ENCODE measurements around the gene PIK3C3.
"Not testable (repeated sequence)": the region's sequence is repeated elsewhere in the genome, so short reads cannot be mapped to it uniquely, and the experiment has no call there.

PIK3C3 gene

DNA sequence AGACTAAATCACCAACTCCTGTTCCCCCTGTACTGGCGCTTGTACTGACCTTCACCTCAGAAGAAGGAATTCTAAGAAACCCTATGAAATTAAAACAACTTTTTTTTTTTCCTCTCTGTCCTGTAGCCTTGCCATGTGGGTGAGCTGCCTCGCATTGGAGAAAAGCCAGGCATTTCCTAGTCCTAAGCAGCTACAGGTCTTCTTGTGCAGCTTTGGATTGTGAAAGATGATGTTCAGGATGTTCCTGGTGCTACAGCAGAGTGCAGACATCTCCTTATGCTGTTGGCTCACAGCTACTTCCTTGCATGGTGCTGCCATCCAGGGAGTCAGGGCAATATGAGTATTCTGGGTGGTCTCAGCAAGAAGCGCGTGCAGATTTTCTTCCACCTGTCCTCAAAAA, 11.9 kb downstream of the PIK3C3 start:
- DNase-seq: no peak

DNA sequence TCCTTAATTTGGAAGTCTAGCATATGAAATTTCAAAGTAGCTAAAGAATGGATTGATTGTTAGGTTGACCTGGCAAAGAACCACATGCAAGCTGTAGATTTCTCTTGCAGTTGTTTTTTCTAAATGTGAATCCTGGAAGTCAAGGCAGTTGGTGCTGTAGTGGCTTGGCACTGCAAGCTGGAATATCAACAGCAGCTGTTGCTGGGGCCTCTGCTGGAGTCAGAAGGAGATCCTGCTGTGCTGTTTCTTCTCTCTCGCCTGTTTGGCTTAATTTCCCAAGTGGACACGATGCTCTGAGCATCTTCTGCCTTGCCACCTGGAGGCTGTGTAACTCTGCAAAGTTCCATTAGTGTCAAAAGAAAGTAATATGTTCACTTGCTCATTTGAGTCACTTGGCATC, 12.6 kb downstream of the PIK3C3 start:
- no peak for DNase-seq

DNA sequence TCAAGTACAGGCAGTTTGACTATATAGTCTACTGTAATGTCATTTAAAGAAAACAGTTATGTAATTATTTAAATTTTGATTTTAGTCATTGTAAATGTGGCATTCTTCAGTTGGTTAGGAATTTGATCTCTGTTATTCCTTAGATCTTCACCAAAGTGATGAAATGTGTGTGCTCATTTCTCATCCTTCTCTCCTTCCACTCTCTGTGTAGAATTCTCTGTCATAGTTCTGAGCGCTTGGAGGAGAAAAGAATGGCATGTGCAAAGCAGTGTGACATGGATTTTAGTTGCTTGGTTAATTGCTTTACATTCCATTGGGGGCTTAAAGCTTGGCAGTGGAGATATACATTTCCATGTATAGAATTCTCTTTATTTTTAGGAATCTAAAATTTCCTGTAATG, 14.8 kb downstream of the PIK3C3 start:
- no peak for DNase-seq

DNA sequence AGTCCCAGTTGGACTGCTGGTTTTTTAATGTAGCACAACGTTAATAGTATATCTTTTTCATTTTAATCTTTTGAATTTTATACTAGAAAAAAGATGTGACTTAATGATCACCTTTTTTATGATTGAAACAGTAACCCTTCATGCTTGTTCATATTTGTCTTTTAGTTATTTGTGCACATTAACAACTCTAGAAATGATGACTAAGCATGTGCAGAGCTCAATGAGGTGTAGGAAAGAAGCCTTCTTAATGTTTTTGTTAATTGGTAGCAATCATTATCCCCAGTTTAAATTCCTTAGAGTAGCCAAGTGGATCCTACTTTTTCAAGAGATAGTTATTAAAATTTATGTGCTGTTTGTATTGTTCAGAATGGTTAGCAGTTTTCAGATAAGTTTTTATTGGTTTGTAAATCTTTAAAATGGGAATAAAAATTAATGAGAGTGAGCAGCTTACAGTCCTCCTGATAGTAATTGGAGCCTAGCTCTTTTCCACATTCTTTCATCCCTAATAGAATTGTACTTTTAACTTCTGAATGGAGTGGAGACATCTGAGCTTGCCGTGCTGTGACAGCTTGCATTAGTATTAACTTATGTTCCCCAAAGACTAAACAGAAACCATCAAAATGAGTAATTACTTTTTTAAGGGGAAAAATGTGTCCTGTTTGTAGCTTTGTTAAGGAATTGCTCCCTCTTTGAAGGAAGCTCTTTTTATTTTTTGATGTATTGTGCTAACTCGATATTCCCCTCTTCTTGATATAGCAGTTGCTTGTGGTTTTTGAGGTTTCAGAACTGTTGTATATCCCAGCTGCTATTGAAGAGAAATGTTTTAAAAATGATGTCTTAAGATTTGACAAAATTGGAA, 17.3 kb downstream of the PIK3C3 start:
- DNase-seq: no peak

DNA sequence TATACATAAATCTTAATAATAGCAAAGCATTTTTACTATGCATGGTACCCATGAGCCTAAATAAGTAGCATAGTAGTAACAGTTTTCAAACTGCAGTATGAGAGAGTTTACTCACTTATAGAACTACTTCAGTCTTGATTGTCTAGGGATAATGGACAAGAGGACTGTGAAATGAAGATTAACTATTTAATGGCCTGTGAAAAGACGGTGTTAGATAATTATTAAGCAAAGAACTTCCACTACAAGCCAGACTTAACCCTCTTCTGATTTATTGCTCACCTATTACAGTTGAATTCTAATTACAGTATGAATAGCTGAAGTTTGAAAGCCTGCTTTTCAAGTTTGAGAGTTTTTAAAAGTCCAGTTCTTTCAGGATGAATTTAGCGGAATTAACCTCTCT, 18.9 kb downstream of the PIK3C3 start:
- no peak for DNase-seq

DNA sequence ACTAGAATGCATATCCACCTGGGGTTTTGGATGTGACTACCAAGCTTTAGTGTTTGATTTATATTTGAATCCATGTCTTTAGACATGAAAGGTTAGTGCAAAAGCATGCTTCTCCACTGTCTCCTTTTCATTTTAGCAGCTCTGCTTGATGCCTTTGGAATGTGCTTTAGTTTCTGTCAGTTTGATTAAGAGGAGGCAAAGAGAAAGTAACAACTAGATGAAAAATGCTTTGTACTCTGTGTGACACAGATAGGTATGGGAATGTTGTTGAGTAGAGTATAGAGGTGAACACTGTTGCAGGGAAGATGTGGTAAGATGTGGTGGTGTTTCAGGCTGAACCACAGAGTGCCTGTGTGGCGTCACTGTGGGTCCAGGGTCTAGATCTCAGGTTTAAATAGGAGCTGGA, 19.8 kb downstream of the PIK3C3 start:
- no peak for DNase-seq

DNA sequence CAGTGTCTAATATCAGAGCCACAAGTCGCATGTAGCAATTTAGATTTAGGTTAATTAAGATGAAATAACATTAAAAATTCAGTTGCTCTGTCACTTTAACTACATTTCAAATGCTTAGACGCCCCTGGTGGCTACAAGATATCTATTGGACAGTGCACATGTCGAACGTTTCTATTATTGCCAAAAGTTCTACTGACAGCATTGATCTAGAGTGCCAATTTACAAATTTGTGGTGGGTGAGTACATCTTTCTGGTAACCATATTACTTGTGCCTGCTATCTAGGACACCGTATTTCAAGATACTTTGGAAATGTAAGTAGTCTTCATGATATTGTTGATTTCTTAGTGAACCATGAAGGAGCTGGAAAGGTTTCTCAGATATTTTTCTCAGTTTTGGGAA, 20.2 kb downstream of the PIK3C3 start:
- DNase-seq: no peak

DNA sequence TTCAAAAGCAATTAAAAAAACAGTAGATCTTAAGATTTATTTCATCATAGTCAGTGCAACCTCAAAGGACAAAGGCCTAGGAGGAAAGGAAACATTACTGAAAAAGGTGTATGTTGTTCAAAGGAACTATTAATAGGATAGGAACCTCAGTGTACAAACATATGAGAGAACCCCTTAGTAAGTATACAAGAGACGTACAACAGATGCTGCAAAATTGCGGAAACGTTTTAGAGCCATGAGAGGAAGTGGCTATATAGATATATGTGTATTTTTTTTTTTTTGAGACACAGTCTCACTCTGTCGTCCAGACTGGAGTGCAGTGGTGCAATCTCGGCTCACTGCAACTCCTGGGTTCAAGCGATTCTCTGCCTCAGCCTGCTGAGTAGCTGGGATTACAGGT, 22.2 kb downstream of the PIK3C3 start:
- DNase-seq: no peak

DNA sequence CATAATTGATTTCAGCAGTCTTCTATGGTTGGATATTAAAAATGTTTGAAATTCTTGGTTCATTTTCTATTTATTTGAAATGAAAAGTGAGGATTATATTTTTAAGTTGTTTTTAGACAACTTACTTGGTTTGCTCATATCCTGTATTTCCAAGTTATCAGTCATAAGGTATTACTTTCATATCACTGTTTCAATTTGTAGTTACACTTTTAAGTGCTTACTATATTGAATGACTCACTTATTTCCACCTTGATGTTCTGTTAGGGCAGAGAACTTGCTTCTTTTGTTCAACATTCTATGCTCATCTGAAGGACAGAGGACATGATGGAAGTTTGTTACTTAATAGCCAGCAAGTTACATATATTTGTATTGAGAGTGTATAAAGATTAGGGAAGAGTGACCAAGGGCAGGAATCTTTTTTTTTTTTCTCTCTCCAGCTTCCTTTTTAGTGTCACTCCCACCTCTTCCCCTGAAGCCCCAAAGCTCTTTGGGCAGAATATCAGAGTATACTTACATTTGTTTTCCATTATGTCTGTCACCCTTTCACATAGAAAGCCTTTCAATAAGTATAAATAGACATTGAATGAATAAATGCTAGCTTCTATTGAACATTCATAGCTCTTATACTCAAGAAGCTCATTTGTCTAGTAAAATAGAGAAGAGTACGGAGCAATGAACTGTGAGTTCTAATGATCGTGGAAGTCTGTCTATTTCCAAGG, 28.1 kb downstream of the PIK3C3 start:
- DNase-seq: no peak

DNA sequence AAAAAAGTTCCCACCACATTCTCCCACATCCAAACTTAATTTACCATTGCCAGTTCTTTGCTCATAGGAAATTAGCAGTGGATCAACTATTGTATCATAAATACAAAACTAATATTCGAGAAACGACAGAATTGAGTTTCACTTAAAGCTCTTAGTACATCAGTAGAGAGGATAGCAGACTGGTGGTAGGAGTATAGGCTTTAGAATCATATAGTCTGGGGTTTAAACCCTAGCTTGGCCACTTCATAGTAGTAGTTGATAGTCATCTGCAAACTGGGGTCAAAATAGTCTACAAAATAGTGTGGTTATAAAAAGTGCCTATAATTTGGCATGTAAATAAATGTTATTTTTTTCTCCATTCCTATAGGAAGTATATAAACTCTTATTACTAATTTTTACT, 30.9 kb downstream of the PIK3C3 start:
- DNase-seq: no peak

DNA sequence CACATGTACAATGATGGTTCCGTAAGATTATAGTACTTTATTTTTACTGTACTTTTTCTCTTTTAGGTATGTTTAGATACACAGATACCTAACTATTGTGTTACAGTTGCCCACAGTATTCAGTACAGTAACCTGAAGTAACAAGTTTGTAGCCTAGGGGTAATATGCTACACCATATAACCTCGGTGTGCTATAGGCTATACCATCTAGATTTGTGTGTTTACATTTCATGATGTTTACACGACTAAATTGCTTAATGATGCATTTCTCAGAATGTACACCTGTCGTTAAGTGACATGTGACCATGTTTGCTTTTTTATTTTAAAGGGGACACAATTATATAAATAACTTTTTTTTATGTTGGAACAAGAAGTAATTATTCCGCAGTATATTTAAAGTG, 34.5 kb downstream of the PIK3C3 start:
- DNase-seq: no peak

DNA sequence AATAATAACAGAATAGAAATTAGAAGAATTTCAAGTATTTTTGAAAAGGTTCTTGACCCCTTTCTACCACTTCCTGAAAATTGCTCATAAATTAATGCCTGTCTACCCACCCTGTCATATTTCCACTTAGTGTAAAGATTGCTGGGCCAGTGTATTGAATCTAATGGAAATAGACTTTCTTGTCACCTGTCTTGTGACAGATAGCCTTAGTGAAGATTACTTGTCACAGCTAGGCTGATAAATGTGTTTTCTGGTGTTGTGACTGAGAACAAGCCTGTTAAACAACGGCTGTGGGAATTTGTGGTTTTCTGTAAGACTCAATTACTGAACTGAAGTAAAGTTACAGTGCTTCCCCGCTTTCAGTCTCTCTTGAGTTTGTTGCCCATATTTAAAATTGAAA, 37.0 kb downstream of the PIK3C3 start:
- peak in 1 of 2 experiments; percentile 11 for DNase-seq

DNA sequence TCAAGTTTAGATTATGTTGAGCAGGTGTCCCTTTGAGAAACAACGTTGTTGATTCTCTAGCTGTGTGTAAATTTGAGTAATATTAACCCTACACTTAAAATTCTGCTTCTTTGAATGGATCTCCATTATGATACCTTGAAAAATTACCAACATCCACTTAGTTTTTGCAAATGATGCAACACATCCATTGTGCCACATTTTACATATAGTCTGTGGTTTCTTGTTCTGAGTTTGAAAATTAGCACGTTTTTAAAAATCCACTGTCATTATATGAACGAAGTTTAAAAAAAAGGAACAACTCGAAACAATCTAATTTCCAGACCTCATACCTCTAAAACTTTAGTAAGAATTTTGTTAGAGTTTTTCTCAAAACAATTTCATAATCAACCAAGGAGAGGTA, 37.7 kb downstream of the PIK3C3 start:
- DNase-seq: no peak

DNA sequence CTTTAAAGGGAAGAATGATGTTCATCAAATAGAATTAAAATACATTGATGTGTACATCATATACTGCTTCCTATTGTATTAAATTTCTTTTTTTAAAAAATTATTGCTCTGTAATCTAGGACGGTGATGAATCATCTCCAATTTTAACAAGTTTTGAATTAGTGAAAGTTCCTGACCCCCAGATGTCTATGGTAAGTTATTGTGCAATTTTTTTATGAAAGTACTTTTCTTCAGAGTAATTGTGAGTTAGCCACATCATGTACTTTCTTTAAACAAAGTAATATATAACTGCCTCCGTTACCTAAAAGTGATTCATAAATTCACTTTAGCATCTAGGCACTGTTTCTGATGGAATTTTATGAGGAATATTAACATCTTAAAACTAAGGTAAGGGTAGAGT, 38.1 kb downstream of the PIK3C3 start:
- no peak for DNase-seq

DNA sequence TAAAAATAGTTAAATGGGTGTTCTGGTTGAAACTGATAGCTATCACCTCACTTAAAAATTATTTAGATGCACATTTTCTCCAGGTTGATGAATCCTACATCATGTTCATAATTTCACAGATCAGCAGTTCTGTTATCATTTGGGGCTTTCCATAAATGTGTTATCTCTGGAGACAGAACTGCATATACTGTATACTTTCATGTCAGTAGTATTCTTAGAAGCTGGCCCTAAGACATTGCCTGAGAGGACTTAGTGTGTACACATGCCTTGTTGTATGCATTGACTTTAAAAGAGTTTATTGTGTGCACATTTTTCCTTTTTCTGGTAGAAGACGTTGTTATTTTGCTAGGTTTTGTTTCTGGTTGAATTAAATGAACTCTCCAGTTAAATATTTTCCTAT, 41.0 kb downstream of the PIK3C3 start:
- DNase-seq: no peak

DNA sequence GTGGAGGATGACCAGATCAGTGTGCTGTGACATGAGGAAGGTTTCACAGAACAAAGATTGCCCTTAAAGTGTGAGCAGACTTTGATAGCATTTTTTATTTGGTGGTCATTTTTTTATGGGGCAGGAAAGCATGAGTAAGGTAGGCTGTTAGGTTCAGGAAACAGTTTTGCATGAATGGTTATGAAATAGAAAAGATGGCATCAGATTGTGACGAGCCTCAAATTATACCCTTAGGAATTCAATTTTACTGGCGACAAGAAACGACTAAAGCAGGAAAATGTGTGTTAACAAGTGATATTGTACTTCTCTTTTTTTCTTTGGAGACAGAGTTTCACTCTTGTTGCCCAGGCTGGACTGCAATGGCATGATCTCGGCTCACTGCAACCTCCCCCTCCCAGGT, 44.7 kb downstream of the PIK3C3 start:
- DNase-seq: no peak

DNA sequence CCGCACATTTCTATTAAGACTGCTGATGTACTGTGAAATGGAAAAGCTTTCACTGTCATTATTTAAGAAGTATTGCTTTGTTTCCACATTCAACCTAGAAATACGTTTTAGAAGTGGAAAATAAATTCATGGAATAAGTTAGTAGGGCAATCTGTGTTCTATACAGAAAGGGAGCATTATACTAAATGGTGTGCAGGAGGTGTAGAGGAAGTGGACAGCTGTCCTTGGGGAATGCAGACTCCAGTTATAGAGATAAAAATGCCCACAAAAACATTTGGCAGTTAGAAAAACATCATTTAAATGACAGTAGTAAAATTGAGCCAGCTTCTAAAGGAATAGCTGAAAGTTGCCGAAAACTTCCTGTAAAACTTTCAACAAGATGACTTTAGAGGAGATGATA, 46.8 kb downstream of the PIK3C3 start:
- DNase-seq: no peak

DNA sequence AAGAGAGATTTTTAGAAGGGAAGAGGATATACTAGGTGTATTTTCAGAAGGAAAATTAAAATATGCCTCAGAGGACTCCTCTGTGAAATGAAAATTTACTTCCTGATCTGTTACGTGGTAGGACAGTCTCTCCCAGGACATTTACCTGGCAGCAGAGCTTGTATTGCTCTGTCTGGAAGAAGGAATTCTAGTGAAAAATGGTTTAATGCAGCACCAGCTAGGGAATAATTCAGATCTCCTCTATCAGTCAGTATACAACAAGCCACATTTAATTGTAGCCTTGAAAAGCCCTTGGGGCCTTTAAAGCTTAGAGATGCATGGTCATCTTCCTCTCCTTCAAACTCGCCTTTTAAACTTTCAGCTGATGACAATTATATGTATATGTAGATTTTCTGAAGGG, 49.6 kb downstream of the PIK3C3 start:
- DNase-seq: no peak

DNA sequence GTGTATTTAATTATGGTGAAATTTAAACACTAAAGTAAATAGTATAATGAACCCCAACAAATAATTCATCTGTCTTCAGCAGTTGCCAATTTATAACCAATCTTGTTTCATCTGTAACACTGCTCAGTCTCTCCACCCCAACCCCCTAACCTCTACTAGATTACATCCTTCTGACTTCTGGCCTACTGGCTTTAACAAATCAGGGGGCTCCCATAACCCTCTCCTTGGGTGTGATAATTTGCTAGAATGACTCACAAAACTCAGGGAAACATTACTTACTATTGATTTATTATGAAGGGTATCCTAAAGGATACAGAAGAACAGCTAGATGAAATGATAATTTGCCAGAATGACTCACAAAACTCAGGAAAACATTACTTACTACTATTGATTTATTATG, 50.7 kb downstream of the PIK3C3 start:
- DNase-seq: no peak

DNA sequence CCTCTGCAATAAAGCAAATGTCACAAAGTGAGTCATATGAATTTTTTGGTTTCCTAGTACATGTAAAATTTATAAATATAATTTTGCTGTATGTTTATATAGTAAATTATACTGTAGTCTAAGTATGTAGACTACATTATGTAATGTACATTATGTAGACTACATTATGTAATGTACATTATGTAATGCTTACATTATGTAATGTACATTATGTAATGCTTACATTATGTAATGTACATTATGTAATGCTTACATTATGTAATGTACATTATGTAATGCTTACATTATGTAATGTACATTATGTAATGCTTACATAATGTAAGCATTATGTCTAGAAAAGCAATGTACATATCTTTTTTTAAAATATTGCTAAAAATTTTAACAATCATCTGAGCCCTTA, 54.4 kb downstream of the PIK3C3 start:
- not testable (repeated sequence) for DNase-seq

DNA sequence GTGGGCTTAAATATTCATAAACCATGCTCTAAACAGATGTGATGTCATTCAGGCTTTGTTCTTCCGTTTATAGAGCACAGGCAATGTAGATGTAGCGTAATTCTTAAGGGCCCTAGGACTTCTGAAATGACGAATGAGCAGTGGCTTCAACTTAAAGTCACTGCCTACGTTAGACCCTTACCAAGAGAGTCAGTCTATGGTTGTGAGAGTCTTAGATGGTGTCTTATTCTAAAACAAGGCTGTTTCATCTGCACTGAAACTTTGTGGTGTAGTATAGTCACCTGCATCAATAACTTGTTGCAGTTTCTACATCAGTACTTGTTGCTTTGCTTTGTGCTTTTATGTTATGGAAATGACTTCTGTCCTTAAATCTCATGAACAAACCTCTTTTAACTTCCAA, 56.0 kb downstream of the PIK3C3 start:
- DNase-seq: no peak

DNA sequence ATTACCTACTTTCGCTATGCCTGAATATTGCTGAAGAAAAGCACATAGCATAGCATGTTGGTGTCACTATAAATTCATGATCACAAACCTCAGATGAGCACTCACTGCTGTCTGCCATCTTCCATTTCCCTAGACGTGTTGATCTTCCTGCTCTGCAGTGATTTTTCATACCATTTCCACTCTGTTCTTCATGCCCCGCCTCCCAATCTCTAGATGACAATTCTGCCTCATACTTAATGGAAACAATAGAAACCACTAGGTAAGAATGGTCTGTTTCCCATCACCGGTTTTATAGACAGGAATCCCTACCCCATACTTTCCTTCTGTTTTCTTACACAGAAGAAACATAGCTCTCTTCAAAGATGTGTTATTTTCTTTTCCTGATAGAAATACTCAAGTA, 63.8 kb downstream of the PIK3C3 start:
- no peak for DNase-seq

DNA sequence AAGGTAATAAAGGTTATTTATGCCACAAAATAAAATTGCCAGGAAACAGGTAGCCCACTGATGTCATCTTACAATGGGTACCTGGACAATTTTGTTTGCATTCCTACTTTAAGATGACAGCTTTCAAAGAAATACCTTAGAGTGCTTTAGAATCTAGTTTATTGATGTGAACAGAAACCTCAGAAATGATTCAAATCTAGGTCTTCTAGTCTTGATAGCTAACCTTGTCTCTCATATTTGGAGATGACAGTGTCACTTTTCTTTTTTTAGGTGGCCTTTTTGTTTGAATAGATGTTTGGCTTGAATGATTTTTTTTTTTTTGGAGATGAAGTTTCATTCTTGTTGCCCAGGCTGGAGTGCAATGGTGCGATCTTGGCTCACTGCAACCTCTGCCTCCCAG, 69.1 kb downstream of the PIK3C3 start:
- no peak for DNase-seq

DNA sequence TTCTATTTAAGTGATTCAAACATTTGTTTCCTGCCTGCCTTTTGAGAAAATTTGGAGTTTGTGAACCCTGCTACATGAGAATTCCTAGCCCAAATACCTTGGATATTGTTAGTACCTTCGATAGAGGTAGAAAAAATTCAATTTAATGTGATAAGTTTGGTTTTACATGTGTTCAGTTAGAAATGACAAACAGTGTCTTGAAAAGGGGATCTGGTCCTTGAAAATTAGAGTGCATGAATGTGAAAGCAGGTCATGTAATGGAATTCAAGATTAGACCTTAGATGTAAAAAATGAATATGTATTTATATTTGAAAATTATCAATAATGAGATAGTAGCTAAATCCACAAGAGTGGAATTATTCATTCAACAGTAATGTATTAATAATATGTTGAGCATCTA, 70.5 kb downstream of the PIK3C3 start:
- DNase-seq: no peak

All from SW 1271 (cell line).